Measurements from ENCODE around the gene ENO1. TPM values are rescaled to one million over a fixed set of nuclear protein-coding genes. Genes with fewer than 3 reads are reported as not detected.

ENO1 gene
- total RNA-seq: 925 and 2,028 TPM in 2 replicates

DNA sequence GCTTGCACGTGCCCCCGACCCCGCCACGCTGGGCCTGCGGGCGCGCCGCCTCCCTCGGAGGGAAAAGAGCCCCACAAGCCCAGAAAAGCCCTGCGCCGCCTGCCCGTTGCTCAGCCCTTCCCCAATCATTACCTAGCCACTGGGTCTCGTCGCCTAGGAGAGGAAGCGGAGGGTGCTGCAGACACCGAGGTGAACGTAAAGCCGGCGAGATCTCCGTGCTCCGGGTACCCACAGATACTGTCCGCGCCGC, at the start of gene ENO1:
Gene ENO1, minus strand, starts transcription at position 239 of the 250 bp plus-strand sequence. CDS start 3,778 bp downstream, outside the sequence.

GRCh38 chr1:8817412-8818324, 60.8 kb downstream of the ENO1 start, which contains the start of gene RERE:
Gene RERE (minus strand): TSS chr1:8817640.

Other genes starting within 250 kb of the ENO1 start
- gene RERE, start 61.0 kb downstream of the ENO1 start, total RNA-seq: 18.4 and 20.0 TPM in 2 replicates
- gene CA6, start 67.2 kb upstream of the ENO1 start, total RNA-seq: not detected in 2 replicates
- not detected in 2 replicates for gene SLC2A7, start 147.7 kb upstream of the ENO1 start, total RNA-seq
- 1.3 and 3.3 TPM in 2 replicates for gene SLC2A5, start 190.9 kb upstream of the ENO1 start, total RNA-seq